HG03097 (cell line): ENCODE measurements around the gene FRMD5.

Source experiments
- ATAC-seq: cut with Tn5 transposase; IDR thresholded peaks from one replicate; pipeline ENCODE4 v1.9.1; 2021; ENCODE audit not compliant: unreplicated experiment, low FRiP score

FRMD5 gene

GRCh38 chr15:43908516-43909050, 286.5 kb downstream of the FRMD5 start:
- ATAC-seq, result no peak

GRCh38 chr15:43905755-43906154, 289.3 kb downstream of the FRMD5 start:
- no peak for ATAC-seq

GRCh38 chr15:43903864-43904290, 291.2 kb downstream of the FRMD5 start:
- ATAC-seq, result no peak

- ATAC-seq, result no peak
Measured at GRCh38 chr15:43901495-43901894, 293.6 kb downstream of the FRMD5 start.

- ATAC-seq, result no peak
Measured at GRCh38 chr15:43900996-43901395, 294.1 kb downstream of the FRMD5 start.

GRCh38 chr15:43899928-43900327, 295.1 kb downstream of the FRMD5 start:
- no peak for ATAC-seq

- no peak for ATAC-seq
Measured at GRCh38 chr15:43898891-43899290, 296.2 kb downstream of the FRMD5 start.

- ATAC-seq, result no peak
Measured at GRCh38 chr15:43896543-43896942, 298.5 kb downstream of the FRMD5 start.

GRCh38 chr15:43895586-43895985, 299.5 kb downstream of the FRMD5 start:
- no peak for ATAC-seq

GRCh38 chr15:43893956-43894355, 301.1 kb downstream of the FRMD5 start:
- ATAC-seq, result no peak

- ATAC-seq, result no peak
Measured at GRCh38 chr15:43889042-43889441, 306.0 kb downstream of the FRMD5 start.

GRCh38 chr15:43887901-43888300, 307.2 kb downstream of the FRMD5 start:
- no peak for ATAC-seq

- ATAC-seq, result no peak
Measured at GRCh38 chr15:43886558-43886957, 308.5 kb downstream of the FRMD5 start.

GRCh38 chr15:43883571-43883970, 311.5 kb downstream of the FRMD5 start:
- no peak for ATAC-seq

- no peak for ATAC-seq
Measured at GRCh38 chr15:43881944-43882343, 313.1 kb downstream of the FRMD5 start.

GRCh38 chr15:43881245-43881644, 313.8 kb downstream of the FRMD5 start:
- ATAC-seq, result no peak

- ATAC-seq, result no peak
Measured at GRCh38 chr15:43880406-43881194, 314.5 kb downstream of the FRMD5 start.

GRCh38 chr15:43879386-43880355, 315.4 kb downstream of the FRMD5 start:
- no peak for ATAC-seq

GRCh38 chr15:43878446-43878845, 316.6 kb downstream of the FRMD5 start:
- no peak for ATAC-seq

GRCh38 chr15:43877371-43877770, 317.7 kb downstream of the FRMD5 start:
- no peak for ATAC-seq

GRCh38 chr15:43876872-43877271, 318.2 kb downstream of the FRMD5 start:
- ATAC-seq, result no peak
